HUDEP-2 (cell line): ENCODE data around the gene SERGEF.
A peak's percentile ranks its signal among the peaks of the same experiment; 100 is the strongest.

Experiments used
- DNase-seq, 76 experiments: peaks; one replicate each; lab custom pipeline; 2025; ENCODE audit not compliant: unreplicated experiment in 76 of 76; lab: John Stamatoyannopoulos, UW

The SERGEF gene

DNA sequence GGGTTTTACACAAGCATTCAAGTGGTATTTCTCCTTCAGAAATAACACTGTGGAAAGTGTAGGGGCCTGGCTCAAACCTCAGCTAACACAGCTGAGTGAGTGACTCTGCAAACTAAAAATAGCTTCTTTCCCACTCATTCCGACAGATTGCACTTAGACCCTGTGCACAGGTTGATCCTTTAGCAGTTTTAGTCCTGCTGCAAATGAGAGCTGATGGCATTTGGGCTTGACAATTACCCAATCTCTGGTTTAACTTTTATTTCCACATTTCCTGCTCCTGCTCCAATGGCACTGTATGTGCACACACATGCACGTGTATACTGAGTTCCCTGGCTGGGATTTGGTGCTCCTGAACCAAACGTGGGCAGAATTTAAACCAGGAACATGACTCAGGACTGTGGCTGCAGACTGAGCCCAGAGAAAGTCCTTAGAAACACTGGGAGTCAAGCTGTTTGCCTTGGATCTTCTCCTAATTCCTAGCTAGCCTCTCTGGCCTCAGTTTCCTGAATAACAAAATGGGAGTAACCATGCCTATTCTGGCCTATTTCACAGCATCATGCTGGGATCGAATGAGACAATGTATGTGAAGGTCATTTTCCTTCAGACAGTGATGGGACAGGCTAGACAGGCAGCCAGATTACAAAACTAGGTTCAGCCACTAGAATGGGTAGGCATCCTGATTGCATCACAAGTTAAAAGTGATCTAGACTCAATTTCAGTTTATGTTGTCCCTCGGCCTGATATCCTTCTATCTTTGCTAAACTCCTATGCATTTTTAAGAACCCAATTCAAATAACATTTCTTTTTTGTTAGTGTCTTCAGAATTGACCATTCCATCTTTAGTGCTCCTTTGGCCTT, 58.2 kb downstream of the SERGEF start:
- no peak for DNase-seq

GRCh38 chr11:17952487-17952886, 60.4 kb downstream of the SERGEF start:
- DNase-seq, result no peak

DNA sequence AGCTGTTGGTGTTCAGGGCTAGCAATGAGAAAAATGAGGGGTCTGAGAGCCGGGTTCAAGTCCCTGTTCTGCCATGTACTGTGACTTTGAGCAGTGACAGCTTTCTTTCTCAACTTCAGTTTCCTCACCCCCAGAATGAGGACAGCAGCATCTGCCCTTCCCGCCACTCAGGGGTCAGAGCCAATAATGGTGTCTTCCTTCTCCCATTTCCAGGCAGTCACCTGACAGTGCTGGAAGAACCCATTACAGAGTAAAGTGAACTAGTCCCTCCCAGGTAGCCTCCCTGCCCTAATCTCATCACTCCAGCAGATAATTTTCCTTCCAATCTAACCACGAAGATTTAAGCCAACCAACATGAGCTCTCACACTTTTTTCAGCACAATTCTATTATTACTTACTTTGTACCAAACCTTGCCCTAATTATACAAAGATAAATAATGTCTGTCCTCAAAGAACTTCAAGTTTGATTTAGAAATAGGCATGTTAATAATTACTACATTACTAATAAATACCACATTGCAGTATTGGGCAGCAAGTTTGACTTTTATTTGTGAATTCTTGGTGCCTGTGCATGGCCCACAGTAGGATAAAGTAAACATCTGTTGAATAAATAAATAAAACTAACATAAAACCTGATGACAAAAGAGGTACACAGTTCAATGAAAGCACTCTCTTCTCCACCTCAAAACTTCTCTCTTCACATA, 61.0 kb downstream of the SERGEF start:
- DNase-seq, result no peak

DNA sequence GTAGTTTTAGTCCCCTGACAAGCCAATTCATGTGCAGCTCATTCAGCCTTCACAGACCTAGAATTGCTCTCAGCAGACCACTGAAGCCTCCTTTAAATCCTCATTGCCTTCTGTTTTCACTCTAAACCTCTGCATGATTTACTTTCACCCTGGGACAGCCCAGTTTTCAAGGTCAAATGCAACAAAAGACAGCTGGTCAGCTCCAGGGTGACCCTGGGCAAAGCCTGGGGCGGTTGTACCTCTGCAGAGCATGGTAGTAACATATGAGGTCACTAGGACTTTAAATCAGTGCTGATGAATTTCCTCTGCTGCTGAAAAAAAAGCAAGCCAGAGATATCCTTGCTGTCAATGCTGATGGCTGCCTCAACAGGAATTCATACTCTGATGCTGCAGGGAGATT, 62.2 kb downstream of the SERGEF start:
- no peak for DNase-seq

DNA sequence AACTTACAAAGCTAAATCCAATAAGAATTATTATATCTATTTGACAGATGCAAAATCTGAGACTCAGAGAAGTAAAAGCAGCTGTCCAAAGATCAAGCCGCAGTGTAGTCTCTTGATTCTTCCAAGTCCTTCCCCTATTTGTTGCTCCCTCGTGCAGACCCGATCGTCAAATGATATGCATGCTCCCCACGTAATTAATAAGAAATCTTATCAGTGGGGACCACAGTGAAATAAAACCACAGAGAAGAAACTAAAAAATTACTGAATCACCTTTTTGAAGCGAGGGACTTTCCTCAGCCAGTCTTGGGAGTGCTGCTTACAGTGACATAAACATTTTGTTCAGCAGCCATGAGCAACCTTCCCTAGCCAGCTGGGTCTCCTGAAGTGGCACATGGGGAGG, 64.6 kb downstream of the SERGEF start:
- no peak for DNase-seq

DNA sequence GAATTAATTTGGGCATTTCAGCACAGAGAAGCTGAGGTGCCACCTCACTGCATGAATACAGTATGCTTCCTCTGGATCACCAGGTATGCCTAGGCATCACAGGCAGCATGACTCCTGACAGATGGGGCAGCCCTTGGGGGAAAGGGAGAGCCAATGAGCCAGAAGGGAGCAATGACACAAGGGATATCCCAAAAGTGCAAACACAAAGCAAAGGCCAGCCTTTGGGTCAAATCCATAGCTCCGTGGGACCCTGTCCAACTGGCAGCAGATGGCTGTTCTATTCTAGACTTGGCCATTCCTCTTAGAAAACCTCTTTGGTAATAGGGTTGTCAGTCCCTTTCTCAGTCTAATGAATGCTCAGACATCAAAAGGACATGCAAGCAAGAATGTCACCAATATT, 73.3 kb downstream of the SERGEF start:
- no peak for DNase-seq

GRCh38 chr11:17936790-17937189, 76.1 kb downstream of the SERGEF start:
- no peak for DNase-seq

- DNase-seq, result no peak
Observed at GRCh38 chr11:17934194-17934593, 78.7 kb downstream of the SERGEF start.

DNA sequence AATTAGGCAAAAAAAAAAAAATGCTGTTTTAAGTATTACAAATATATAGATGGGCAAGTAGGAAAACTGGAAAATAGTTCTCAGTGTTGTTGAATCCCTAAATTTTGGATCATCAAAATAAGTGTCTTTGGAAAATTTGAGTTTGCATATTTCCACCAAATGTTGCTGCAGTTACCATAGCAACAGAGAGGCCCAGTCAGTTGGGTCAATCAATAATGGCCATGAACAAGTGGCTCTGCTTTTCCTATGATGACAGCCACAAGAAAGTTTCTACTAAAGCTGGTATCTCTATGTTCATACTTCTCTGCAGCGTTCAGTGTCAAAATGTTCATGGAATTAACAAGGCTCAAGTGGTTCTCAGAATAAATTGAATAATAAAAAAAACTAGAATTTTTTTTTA, 79.1 kb downstream of the SERGEF start:
- DNase-seq, result no peak

DNA sequence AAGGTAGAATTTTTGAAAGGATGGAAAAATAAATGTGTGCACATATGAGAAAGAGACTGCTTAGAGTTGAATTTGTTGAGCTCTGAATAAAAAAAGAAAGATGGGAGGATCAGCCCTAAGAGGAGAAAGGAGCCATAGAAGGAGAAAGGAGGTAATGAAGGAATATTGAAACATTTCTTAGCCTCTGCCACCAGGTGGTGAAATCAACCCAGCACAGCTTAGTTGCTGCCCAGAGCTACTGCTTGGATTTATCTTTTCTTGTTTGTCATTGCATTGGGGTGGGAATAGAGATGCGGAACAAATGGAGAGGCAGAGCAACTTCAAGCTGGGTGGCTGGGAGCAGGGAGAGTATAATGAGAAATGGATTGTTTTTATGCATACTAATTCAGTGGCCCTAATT, 80.4 kb downstream of the SERGEF start:
- DNase-seq, result no peak

DNA sequence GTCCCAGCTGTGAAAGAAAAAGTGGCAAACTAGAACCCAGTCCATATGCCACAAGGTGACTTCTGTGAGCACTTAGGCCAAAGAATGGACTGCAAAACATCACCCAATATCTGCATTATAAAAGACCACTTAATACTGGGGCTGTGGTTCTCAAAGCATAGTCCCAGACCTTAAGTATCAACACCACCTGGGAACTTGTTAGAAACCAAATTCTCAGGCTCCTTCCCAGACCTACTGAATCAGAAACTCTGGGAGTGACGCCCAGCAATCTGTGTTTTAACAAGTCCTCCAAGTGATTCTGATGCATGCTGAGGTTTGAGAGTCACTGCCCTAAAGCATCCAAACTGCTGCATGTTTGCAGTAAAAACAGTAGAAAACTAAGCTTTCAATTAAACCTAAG, 81.3 kb downstream of the SERGEF start:
- DNase-seq, result no peak

GRCh38 chr11:17930544-17931125, 82.2 kb downstream of the SERGEF start:
- no peak for DNase-seq

DNA sequence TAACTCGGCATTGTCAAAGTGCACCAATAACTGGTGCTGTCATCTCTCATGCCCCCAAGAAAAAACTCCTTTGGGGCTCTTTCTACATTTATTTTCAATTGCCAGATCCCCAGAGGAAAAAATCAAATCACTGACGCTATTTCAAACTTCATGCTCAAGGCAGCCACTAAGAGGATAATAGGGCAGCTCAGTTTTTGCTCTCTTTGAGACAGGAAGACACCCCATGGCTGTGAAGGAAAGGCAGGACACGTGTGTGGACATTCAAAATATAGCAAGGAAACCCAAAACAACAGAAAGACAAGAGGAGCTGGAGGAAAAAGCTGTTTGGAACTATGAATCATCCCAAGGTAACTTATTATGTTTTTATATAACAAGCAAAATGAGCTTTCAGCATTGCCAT, 83.7 kb downstream of the SERGEF start:
- no peak for DNase-seq

DNA sequence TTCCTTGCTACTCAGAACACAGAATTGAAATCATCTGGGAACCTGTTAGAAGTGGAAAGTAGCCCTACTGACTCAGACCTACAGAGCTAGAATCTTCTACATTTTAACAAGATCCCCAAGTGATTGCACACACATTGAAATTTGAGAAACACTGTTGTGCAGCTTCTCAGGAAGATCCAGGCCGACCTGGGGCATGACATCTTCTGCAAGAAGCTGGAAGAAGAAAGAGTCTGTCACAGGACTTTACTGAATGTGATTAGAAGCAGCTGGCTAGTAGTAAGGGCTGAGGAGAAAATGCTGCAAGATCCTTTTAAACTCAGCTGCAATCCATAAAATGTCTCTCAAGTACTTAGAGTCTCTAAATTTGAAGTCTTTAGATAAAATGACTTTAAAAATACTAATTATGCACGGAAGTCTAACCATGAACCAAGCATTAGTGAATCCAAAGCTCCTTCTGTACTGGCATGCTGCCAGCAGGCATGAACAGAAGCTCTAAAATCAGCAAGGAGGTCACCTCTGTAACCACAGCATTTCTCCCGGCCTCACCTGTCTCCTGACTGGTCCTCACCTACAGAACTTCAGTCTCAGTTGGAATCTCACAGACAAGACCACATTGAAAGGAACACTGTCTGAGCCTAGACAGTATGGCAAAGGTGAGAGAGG, 85.0 kb downstream of the SERGEF start:
- no peak for DNase-seq

GRCh38 chr11:17927041-17927440, 85.8 kb downstream of the SERGEF start:
- DNase-seq, result no peak

GRCh38 chr11:17924713-17925112, 88.1 kb downstream of the SERGEF start:
- DNase-seq, result no peak

DNA sequence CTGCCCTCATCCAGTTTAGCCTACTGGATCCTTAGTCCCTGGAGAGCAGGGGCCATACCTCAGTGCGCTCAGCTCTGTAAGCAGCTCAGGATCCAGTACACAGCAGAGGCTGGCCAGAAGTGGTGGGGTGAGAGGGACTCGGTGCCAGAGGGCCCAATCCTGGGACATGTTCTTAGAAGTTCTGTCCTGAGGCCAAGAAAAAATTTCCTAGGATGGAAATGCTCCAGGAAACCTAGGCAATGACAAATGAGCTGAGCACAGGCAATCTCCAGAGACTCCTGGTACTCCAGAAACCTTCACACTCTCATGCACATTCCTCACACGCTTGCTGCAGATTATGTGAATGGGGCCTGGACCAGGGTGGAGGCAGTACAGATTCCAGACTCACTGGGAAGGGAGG, 89.6 kb downstream of the SERGEF start:
- DNase-seq, result no peak

DNA sequence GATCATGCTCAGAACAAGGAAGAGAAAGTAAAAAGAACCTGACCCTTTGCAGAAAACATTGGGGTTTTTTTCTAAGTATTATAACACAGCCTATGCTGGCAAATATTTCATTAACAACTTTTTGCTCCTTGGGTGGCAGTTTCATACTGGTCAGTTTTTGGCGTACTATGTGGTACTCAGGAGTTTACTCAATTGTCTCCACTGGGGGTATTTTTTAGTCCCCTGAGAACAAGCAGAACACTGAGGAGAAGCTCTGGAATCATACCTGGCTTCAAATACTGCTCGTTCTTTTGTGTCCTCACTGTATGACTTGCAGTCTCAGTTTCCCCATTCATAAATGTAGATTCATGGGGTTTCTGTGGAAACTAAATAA, 90.4 kb downstream of the SERGEF start:
- no peak for DNase-seq

GRCh38 chr11:17921659-17922415, 91.0 kb downstream of the SERGEF start:
- peak in 1 of 76 experiments; percentile 9 for DNase-seq

GRCh38 chr11:17918049-17918605, 94.7 kb downstream of the SERGEF start:
- no peak for DNase-seq
